Stomach (tissue), 4 donors: ENCODE measurements around the gene TMEM134.
"Not testable (repeated sequence)": the region's sequence is repeated elsewhere in the genome, so short reads cannot be mapped to it uniquely, and the experiment has no call there.

Experiments used
- EP300 ChIP-seq: sonication (generic); formaldehyde crosslinking; IDR thresholded peaks from one replicate; pipeline ENCODE4 v1.6.1; 2017; ENCODE audit warnings: antibody characterized with exemption
- POLR2A ChIP-seq, 4 donors: fragments of 450-650 bp; IDR thresholded peaks; one replicate each; pipeline ENCODE4 v1.6.1; 2016; ENCODE audit warnings: antibody characterized with exemption in 4 of 4, control low read depth in 2 of 4, mild to moderate bottlenecking in 1 of 4, moderate library complexity in 1 of 4
- POLR2AphosphoS5 ChIP-seq, 3 donors: sonication (generic); formaldehyde crosslinking; IDR thresholded peaks; one replicate each; pipeline ENCODE4 v1.6.1; 2016; ENCODE audit warnings: antibody characterized with exemption in 3 of 3
- TF ChIP-seq, protein P1 (sequence below), 7 experiments: fragments of 450-650 bp in 4 of 7; fragments of 200-600 bp in 3 of 7; sonication (generic) in 3 of 7; IDR thresholded peaks; one replicate each; pipeline ENCODE4 v1.5.1; 2016 to 2019; ENCODE audit warnings: antibody characterized with exemption in 7 of 7, control low read depth in 2 of 7, mild to moderate bottlenecking in 1 of 7

- TF ChIP-seq POLR2A (IDR thresholded peaks at IDR 0.05); EP300; POLR2AphosphoS5 (IDR thresholded peaks at IDR 0.05): not testable (repeated sequence)
- TF ChIP-seq, protein P1, sequence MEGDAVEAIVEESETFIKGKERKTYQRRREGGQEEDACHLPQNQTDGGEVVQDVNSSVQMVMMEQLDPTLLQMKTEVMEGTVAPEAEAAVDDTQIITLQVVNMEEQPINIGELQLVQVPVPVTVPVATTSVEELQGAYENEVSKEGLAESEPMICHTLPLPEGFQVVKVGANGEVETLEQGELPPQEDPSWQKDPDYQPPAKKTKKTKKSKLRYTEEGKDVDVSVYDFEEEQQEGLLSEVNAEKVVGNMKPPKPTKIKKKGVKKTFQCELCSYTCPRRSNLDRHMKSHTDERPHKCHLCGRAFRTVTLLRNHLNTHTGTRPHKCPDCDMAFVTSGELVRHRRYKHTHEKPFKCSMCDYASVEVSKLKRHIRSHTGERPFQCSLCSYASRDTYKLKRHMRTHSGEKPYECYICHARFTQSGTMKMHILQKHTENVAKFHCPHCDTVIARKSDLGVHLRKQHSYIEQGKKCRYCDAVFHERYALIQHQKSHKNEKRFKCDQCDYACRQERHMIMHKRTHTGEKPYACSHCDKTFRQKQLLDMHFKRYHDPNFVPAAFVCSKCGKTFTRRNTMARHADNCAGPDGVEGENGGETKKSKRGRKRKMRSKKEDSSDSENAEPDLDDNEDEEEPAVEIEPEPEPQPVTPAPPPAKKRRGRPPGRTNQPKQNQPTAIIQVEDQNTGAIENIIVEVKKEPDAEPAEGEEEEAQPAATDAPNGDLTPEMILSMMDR (IDR thresholded peaks at IDR 0.05): not testable (repeated sequence)
Observed at GRCh38 chr11:67465530-67465929, 3.5 kb downstream of the TMEM134 start.
